Prostate gland (tissue), 2 donors: Measurements from ENCODE around the gene RPS6KA2.

Source experiments
- POLR2AphosphoS5 ChIP-seq: sonication (generic); formaldehyde crosslinking; IDR thresholded peaks from one replicate; pipeline ENCODE4 v1.6.1; 2017; ENCODE audit warnings: antibody characterized with exemption
- TF ChIP-seq, protein P1 (sequence below), 4 experiments: fragments of 200-600 bp in 2 of 4; fragments of 450-650 bp in 2 of 4; sonication (generic) in 2 of 4; IDR thresholded peaks; 1 replicate in 3 of 4; 2 replicates in 1 of 4; pipeline ENCODE4 v1.5.1; 2016 to 2019; ENCODE audit warnings: antibody characterized with exemption in 4 of 4, mild to moderate bottlenecking in 2 of 4, moderate library complexity in 2 of 4

DNA sequence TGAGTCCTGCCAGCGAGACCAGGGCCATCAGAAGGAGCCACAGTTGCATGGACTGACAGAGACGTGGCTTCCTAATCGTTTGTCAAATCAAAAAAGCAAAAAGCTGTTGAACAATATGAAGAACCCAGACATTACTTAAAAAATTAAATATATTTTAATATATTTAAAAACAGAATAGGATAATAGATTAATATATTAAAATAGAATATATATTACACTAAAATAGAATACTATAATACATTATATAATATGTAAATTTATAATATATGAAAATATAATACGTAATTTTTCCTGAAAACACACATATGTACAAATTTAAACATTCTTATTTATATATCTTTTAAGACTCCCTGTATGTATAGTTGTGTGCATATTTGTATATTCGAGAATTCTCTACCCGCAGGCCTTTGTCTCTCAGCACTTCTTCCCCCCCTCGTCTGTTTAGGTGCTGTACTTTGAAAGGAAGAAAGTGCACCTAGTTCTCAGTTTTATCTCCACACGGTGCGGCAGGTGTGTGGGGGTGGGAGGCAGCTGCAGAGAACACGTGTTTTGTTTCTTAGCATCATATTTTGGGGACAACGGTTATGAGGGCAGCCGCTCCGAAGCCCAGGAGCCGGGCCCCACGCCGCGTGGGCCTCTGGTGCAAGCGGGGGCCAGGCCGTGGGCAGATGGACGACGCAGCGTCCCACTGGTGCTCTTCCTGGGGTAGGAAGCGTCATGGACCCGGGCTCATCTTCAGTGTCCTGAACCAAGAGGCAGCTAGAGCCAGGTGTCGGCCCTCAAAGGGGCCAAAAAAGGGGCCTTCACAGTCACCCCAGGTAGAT is 172.1 kb downstream of the RPS6KA2 start:
- TF ChIP-seq, protein P1, sequence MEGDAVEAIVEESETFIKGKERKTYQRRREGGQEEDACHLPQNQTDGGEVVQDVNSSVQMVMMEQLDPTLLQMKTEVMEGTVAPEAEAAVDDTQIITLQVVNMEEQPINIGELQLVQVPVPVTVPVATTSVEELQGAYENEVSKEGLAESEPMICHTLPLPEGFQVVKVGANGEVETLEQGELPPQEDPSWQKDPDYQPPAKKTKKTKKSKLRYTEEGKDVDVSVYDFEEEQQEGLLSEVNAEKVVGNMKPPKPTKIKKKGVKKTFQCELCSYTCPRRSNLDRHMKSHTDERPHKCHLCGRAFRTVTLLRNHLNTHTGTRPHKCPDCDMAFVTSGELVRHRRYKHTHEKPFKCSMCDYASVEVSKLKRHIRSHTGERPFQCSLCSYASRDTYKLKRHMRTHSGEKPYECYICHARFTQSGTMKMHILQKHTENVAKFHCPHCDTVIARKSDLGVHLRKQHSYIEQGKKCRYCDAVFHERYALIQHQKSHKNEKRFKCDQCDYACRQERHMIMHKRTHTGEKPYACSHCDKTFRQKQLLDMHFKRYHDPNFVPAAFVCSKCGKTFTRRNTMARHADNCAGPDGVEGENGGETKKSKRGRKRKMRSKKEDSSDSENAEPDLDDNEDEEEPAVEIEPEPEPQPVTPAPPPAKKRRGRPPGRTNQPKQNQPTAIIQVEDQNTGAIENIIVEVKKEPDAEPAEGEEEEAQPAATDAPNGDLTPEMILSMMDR (IDR thresholded peaks at IDR 0.05): no peak
- TF ChIP-seq POLR2AphosphoS5: no peak
